Neutrophil (primary cell): Measurements from ENCODE around the gene LAMA3.

ENCODE experiments used
- H3K27ac ChIP-seq: fragments of 200-600 bp; sonication (generic); 2 replicates; pipeline ENCODE4 v1.5.1; 2016; ENCODE audit warnings: mild to moderate bottlenecking, moderate library complexity
- H3K27me3 ChIP-seq: fragments of 200-600 bp; sonication (generic); 2 replicates; pipeline ENCODE4 v1.6.0; 2016; ENCODE audit warnings: mild to moderate bottlenecking
- H3K36me3 ChIP-seq: fragments of 200-600 bp; sonication (generic); 2 replicates; pipeline ENCODE4 v1.5.1; 2017
- H3K4me1 ChIP-seq, 2 experiments: fragments of 200-600 bp in 1 of 2; sonication (generic) in 1 of 2; 1 replicate in 1 of 2; 2 replicates in 1 of 2; pipeline versions ENCODE4 v1.5.1 to v1.6.1; 2013 to 2016; ENCODE audit warnings: low read depth in 1 of 2, low read length in 1 of 2, mild to moderate bottlenecking in 1 of 2, moderate library complexity in 1 of 2; ENCODE audit not compliant: control insufficient read depth in 1 of 2, insufficient read depth in 1 of 2
- H3K4me3 ChIP-seq, 2 experiments: fragments of 200-600 bp in 1 of 2; sonication (generic) in 1 of 2; 1 replicate in 1 of 2; 2 replicates in 1 of 2; pipeline ENCODE4 v1.5.1; 2013 to 2016; ENCODE audit warnings: low read depth in 1 of 2, low read length in 1 of 2, mild to moderate bottlenecking in 1 of 2, moderate library complexity in 1 of 2
- H3K9me3 ChIP-seq: fragments of 200-600 bp; sonication (generic); 2 replicates; pipeline ENCODE4 v1.5.1; 2016
- TF ChIP-seq, protein P1 (sequence below): fragments of 200-600 bp; sonication (generic); IDR thresholded peaks from 2 replicates; pipeline ENCODE4 v1.5.1; 2016; ENCODE audit warnings: antibody characterized with exemption

The LAMA3 gene

GRCh38 chr18:23981369-23981980 is 292.2 kb downstream of the LAMA3 start:
- TF ChIP-seq, protein P1, sequence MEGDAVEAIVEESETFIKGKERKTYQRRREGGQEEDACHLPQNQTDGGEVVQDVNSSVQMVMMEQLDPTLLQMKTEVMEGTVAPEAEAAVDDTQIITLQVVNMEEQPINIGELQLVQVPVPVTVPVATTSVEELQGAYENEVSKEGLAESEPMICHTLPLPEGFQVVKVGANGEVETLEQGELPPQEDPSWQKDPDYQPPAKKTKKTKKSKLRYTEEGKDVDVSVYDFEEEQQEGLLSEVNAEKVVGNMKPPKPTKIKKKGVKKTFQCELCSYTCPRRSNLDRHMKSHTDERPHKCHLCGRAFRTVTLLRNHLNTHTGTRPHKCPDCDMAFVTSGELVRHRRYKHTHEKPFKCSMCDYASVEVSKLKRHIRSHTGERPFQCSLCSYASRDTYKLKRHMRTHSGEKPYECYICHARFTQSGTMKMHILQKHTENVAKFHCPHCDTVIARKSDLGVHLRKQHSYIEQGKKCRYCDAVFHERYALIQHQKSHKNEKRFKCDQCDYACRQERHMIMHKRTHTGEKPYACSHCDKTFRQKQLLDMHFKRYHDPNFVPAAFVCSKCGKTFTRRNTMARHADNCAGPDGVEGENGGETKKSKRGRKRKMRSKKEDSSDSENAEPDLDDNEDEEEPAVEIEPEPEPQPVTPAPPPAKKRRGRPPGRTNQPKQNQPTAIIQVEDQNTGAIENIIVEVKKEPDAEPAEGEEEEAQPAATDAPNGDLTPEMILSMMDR, result no peak
- no peaks in the 10 kb centered on the region for H3K27me3 ChIP-seq
- H3K36me3 ChIP-seq, result no peaks in the 10 kb centered on the region
- no peaks in the 10 kb centered on the region for H3K9me3 ChIP-seq
- H3K27ac ChIP-seq, result no peak overlapping the region
- H3K4me3 ChIP-seq, result no peak overlapping the region
- peaks cover 21 to 23% of the 10 kb centered on the region in 2 experiments for H3K4me1 ChIP-seq

DNA sequence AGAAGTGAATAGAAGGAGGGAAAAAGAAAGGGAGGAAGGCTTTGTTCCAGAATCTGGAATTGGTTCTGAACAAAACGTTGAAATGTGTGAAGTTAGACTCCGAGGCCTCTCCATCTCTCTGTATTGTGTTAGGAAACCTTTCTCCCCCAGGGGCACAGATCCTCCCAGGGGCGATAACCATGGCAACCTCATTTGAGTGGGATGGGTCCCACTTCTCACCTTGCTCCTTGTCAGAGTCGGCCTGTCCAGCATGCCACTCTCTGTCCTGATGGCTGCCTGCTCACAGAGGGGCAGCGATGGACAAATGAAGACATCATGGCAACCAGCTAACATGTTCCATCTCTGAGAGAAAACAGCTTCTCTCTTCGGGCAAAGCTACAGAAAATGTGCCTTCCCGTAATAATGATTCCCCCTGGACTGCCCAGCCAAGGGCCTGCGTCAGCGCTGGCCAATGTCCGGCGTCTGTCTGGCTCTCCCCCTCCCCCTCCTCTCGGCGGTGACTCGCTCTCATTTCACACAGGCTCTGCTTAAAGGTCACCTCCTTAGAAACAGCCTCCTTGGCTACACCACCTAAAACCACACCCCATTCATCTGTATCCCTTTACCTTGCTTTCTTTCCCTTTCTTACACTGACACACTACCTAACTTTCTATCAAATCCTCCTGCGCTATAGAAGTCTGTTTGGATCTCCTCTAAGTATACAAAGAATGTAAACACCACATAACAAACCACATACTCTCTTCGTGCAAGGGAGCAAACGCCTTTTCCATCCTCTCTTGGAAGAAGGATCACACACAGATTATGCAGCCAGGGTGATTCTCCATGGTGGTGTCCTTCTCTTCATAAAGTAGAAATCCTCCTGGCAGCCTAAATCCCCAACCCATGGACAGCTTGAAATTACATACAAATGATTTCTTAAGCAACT is 293.2 kb downstream of the LAMA3 start:
- TF ChIP-seq, protein P1, result no peak
- no peak overlapping the region for H3K4me3 ChIP-seq
- peaks cover 21 to 23% of the 10 kb centered on the region in 2 experiments for H3K4me1 ChIP-seq
- H3K27me3 ChIP-seq, result no peaks in the 10 kb centered on the region
- no peak overlapping the region for H3K27ac ChIP-seq
- H3K36me3 ChIP-seq, result no peaks in the 10 kb centered on the region
- no peaks in the 10 kb centered on the region for H3K9me3 ChIP-seq

GRCh38 chr18:23983112-23983511 is 293.9 kb downstream of the LAMA3 start:
- Histone ChIP-seq H3K27me3 (no peaks in the 10 kb centered on the region), H3K4me3 (no peak overlapping the region), H3K4me1 (peaks cover 16% of the 10 kb centered on the region in 2 experiments), H3K9me3 (no peaks in the 10 kb centered on the region), H3K27ac (no peak overlapping the region), H3K36me3 (no peaks in the 10 kb centered on the region)
- TF ChIP-seq, protein P1, result no peak

GRCh38 chr18:23986600-23987359 is 297.5 kb downstream of the LAMA3 start:
- no peaks in the 10 kb centered on the region for H3K9me3 ChIP-seq
- no peaks in the 10 kb centered on the region for H3K36me3 ChIP-seq
- no peak overlapping the region for H3K4me3 ChIP-seq
- TF ChIP-seq, protein P1, result no peak
- H3K27me3 ChIP-seq, result no peaks in the 10 kb centered on the region
- H3K27ac ChIP-seq, result no peak overlapping the region
- peaks cover under 1 to 2% of the 10 kb centered on the region in 2 experiments for H3K4me1 ChIP-seq
